Measurements from ENCODE around the gene CCDC102A. TPM values are rescaled to one million over a fixed set of nuclear protein-coding genes. Genes with fewer than 3 reads are reported as not detected.

CCDC102A gene
- total RNA-seq, 1 experiment from 2014 or later: 5.2 TPM

DNA sequence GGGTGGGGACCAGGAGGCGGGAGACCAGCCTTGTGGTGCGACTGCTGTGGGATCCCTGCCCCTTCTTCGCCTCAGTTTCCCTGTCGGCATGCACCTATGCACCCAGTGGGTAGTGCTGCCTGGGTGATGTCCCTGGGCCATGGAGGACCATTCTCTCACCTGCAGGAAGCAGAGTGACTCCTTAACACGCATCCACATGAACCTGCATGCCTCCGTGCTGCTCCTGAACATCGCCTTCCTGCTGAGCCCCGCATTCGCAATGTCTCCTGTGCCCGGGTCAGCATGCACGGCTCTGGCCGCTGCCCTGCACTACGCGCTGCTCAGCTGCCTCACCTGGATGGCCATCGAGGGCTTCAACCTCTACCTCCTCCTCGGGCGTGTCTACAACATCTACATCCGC, 31.3 kb upstream of the CCDC102A start:
- CTCF ChIA-PET: no interaction called here
- TF ChIP-seq, protein P1, sequence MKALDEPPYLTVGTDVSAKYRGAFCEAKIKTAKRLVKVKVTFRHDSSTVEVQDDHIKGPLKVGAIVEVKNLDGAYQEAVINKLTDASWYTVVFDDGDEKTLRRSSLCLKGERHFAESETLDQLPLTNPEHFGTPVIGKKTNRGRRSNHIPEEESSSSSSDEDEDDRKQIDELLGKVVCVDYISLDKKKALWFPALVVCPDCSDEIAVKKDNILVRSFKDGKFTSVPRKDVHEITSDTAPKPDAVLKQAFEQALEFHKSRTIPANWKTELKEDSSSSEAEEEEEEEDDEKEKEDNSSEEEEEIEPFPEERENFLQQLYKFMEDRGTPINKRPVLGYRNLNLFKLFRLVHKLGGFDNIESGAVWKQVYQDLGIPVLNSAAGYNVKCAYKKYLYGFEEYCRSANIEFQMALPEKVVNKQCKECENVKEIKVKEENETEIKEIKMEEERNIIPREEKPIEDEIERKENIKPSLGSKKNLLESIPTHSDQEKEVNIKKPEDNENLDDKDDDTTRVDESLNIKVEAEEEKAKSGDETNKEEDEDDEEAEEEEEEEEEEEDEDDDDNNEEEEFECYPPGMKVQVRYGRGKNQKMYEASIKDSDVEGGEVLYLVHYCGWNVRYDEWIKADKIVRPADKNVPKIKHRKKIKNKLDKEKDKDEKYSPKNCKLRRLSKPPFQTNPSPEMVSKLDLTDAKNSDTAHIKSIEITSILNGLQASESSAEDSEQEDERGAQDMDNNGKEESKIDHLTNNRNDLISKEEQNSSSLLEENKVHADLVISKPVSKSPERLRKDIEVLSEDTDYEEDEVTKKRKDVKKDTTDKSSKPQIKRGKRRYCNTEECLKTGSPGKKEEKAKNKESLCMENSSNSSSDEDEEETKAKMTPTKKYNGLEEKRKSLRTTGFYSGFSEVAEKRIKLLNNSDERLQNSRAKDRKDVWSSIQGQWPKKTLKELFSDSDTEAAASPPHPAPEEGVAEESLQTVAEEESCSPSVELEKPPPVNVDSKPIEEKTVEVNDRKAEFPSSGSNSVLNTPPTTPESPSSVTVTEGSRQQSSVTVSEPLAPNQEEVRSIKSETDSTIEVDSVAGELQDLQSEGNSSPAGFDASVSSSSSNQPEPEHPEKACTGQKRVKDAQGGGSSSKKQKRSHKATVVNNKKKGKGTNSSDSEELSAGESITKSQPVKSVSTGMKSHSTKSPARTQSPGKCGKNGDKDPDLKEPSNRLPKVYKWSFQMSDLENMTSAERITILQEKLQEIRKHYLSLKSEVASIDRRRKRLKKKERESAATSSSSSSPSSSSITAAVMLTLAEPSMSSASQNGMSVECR (CRISPR knock-in tag; IDR thresholded peaks at IDR 0.05; ENCODE audit: borderline replicate concordance): no peak
- TF ChIP-seq ZNF396 (CRISPR knock-in tag; IDR thresholded peaks at IDR 0.05; ENCODE audit: borderline replicate concordance) (no peak), NR3C1 (CRISPR knock-in tag; conservative IDR thresholded peaks at IDR 0.05; ENCODE audit: low read depth) (no peak), ZMAT4 (CRISPR knock-in tag; IDR thresholded peaks at IDR 0.05) (no peak), NFATC4 (CRISPR knock-in tag; IDR thresholded peaks at IDR 0.05) (no peak), ZNF121 (CRISPR knock-in tag; IDR thresholded peaks at IDR 0.05) (no peak), ATF1 (CRISPR knock-in tag; IDR thresholded peaks at IDR 0.05) (no peak), CREM (CRISPR knock-in tag; IDR thresholded peaks at IDR 0.05) (no peak), NR1H2 (CRISPR knock-in tag; IDR thresholded peaks at IDR 0.05) (no peak), ZNF232 (CRISPR knock-in tag; IDR thresholded peaks at IDR 0.05) (no peak), TEAD4 (CRISPR knock-in tag; IDR thresholded peaks at IDR 0.05) (no peak), TCF7 (CRISPR knock-in tag; IDR thresholded peaks at IDR 0.05; ENCODE audit: low read depth) (no peak), NFYB (CRISPR knock-in tag; conservative IDR thresholded peaks at IDR 0.05; ENCODE audit: low read depth) (no peak), MYBL2 (CRISPR knock-in tag; IDR thresholded peaks at IDR 0.05) (no peak), AR (CRISPR knock-in tag; IDR thresholded peaks at IDR 0.05) (no peak)
- TF ChIP-seq, protein P2, sequence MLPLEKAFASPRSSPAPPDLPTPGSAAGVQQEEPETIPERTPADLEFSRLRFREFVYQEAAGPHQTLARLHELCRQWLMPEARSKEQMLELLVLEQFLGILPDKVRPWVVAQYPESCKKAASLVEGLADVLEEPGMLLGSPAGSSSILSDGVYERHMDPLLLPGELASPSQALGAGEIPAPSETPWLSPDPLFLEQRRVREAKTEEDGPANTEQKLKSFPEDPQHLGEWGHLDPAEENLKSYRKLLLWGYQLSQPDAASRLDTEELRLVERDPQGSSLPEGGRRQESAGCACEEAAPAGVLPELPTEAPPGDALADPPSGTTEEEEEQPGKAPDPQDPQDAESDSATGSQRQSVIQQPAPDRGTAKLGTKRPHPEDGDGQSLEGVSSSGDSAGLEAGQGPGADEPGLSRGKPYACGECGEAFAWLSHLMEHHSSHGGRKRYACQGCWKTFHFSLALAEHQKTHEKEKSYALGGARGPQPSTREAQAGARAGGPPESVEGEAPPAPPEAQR (CRISPR knock-in tag; IDR thresholded peaks at IDR 0.05): no peak
- TF ChIP-seq, protein P3, sequence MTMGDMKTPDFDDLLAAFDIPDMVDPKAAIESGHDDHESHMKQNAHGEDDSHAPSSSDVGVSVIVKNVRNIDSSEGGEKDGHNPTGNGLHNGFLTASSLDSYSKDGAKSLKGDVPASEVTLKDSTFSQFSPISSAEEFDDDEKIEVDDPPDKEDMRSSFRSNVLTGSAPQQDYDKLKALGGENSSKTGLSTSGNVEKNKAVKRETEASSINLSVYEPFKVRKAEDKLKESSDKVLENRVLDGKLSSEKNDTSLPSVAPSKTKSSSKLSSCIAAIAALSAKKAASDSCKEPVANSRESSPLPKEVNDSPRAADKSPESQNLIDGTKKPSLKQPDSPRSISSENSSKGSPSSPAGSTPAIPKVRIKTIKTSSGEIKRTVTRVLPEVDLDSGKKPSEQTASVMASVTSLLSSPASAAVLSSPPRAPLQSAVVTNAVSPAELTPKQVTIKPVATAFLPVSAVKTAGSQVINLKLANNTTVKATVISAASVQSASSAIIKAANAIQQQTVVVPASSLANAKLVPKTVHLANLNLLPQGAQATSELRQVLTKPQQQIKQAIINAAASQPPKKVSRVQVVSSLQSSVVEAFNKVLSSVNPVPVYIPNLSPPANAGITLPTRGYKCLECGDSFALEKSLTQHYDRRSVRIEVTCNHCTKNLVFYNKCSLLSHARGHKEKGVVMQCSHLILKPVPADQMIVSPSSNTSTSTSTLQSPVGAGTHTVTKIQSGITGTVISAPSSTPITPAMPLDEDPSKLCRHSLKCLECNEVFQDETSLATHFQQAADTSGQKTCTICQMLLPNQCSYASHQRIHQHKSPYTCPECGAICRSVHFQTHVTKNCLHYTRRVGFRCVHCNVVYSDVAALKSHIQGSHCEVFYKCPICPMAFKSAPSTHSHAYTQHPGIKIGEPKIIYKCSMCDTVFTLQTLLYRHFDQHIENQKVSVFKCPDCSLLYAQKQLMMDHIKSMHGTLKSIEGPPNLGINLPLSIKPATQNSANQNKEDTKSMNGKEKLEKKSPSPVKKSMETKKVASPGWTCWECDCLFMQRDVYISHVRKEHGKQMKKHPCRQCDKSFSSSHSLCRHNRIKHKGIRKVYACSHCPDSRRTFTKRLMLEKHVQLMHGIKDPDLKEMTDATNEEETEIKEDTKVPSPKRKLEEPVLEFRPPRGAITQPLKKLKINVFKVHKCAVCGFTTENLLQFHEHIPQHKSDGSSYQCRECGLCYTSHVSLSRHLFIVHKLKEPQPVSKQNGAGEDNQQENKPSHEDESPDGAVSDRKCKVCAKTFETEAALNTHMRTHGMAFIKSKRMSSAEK (CRISPR knock-in tag; IDR thresholded peaks at IDR 0.05; ENCODE audit: borderline replicate concordance): no peak
- H3K4me1 Mint-ChIP-seq: no peaks in the 10 kb centered on the region
- no peaks in the 10 kb centered on the region; the same call in 1 of the 2 replicates for H3K27me3 Mint-ChIP-seq (ENCODE audit: low read depth)
- peaks cover 27% of the 10 kb centered on the region for H3K36me3 Mint-ChIP-seq
- H3K9me3 Mint-ChIP-seq: peaks cover 18% of the 10 kb centered on the region
- POLR2A ChIA-PET: no interaction called here
- no peak for ATAC-seq
- DNase-seq (ENCODE audit: low spot score): no peak
- no peak overlapping the region for H3K27ac Mint-ChIP-seq
- H3K4me3 Mint-ChIP-seq: no peak overlapping the region

Measured in WTC11 (cell line).